Activated CD4-positive, alpha-beta T cell treated with anti-CD3 and anti-CD28 coated beads for 48 hours (primary cell): ENCODE results near the gene BHLHA9.

ENCODE experiments used
- DNase-seq: peaks from one replicate; pipeline ENCODE4 v3.0.0-alpha.2; 2020

Gene BHLHA9

GRCh38 chr17:1256699-1257098 is 13.5 kb upstream of the BHLHA9 start:
- DNase-seq, result no peak

GRCh38 chr17:1260086-1260769 is 10.0 kb upstream of the BHLHA9 start:
- no peak for DNase-seq

- no peak for DNase-seq
These were observed 9.5 kb upstream of the BHLHA9 start for GRCh38 chr17:1260770-1261161.

GRCh38 chr17:1264196-1264595 is 6.0 kb upstream of the BHLHA9 start:
- no peak for DNase-seq

- DNase-seq, result no peak
These were observed 2.7 kb upstream of the BHLHA9 start for GRCh38 chr17:1267471-1267943.

GRCh38 chr17:1271030-1271423 is 783 bp downstream of the BHLHA9 start:
- DNase-seq, result no peak

- no peak for DNase-seq
These were observed 1.2 kb downstream of the BHLHA9 start for GRCh38 chr17:1271441-1271840.

GRCh38 chr17:1272701-1273100 is 2.5 kb downstream of the BHLHA9 start:
- no peak for DNase-seq

- DNase-seq, result no peak
These were observed 3.4 kb downstream of the BHLHA9 start for GRCh38 chr17:1273492-1274244.

- DNase-seq, result no peak
These were observed 4.0 kb downstream of the BHLHA9 start for GRCh38 chr17:1274245-1274608.

- DNase-seq, result no peak
These were observed 5.1 kb downstream of the BHLHA9 start for GRCh38 chr17:1275205-1275961.

GRCh38 chr17:1275962-1276736 is 5.9 kb downstream of the BHLHA9 start:
- DNase-seq, result peak; percentile 82

GRCh38 chr17:1280652-1281051 is 10.4 kb downstream of the BHLHA9 start:
- DNase-seq, result no peak

GRCh38 chr17:1286379-1287106 is 16.3 kb downstream of the BHLHA9 start:
- no peak for DNase-seq

GRCh38 chr17:1289695-1290094 is 19.5 kb downstream of the BHLHA9 start:
- DNase-seq, result no peak

GRCh38 chr17:1290676-1291075 is 20.4 kb downstream of the BHLHA9 start:
- no peak for DNase-seq

GRCh38 chr17:1294157-1294717 is 24.0 kb downstream of the BHLHA9 start:
- peak; percentile 60 for DNase-seq

- DNase-seq, result peak; percentile 56
These were observed 28.4 kb downstream of the BHLHA9 start for GRCh38 chr17:1298606-1299005.

GRCh38 chr17:1299552-1300370 is 29.5 kb downstream of the BHLHA9 start:
- DNase-seq, result no peak

GRCh38 chr17:1300371-1300905 is 30.2 kb downstream of the BHLHA9 start:
- DNase-seq, result no peak

- no peak for DNase-seq
These were observed 31.3 kb downstream of the BHLHA9 start for GRCh38 chr17:1301546-1301945.
